GM12878 (cell line): ENCODE measurements around the gene PRKCZ. TPM values are rescaled to one million over a fixed set of nuclear protein-coding genes. Genes with fewer than 3 reads are reported as not detected.

Source experiments
- ATAC-seq: fragments of 200-7000 bp; cut with Tn5 transposase; 3 replicates; pipeline ENCODE4 v1.9.1; 2020; ENCODE audit warnings: mild to moderate bottlenecking, moderate library complexity
- BruUV-seq: library from RNA; stranded (reverse); fragments of 400-500 nt; replicated peaks from 2 replicates; lab custom pipeline; 2021; lab: Mats Ljungman, UMichigan
- CTCF ChIA-PET: fragments of 300-600 bp; sonication (Branson Sonifier 250); formaldehyde crosslinking; extraction: SDS; loops from one replicate; lab custom pipeline; 2021; ENCODE audit warnings: inconsistent platforms; lab: Yijun Ruan, JAX
- POLR2A ChIA-PET: fragments of 350-600 bp; formaldehyde crosslinking; extraction: SDS; loops from one replicate; lab custom pipeline; 2021; ENCODE audit warnings: inconsistent platforms; lab: Charles Lee
- RAD21 ChIA-PET: fragments of 300-600 bp; sonication (Branson Sonifier 250); formaldehyde crosslinking; loops from one replicate; lab custom pipeline; 2023; ENCODE audit warnings: antibody characterized with exemption; ENCODE audit not compliant: unreplicated experiment; lab: Charles Lee
- SMC1A ChIA-PET: fragments of 300-600 bp; sonication (Branson Sonifier 250); formaldehyde crosslinking; loops from one replicate; lab custom pipeline; 2023; ENCODE audit not compliant: unreplicated experiment, uncharacterized antibody; lab: Charles Lee
- DNase-seq: peaks from one replicate; pipeline ENCODE4 v3.0.0-alpha.2; 2011; ENCODE audit warnings: low read depth, low spot score
- FAIRE-seq: peaks from 3 replicates; lab custom pipeline; 2011; peaks lifted over from hg19 to GRCh38; lab: Jason Lieb, UNC
- H2AFZ ChIP-seq: 2 replicates; pipeline ENCODE4 v1.6.0; 2011; ENCODE audit warnings: low read depth, low read length, control low read depth; ENCODE audit not compliant: control insufficient read depth
- H3K27ac ChIP-seq: 2 replicates; pipeline ENCODE4 v1.5.1; 2011; ENCODE audit warnings: control low read depth; ENCODE audit not compliant: control insufficient read depth, insufficient read depth
- H3K27me3 ChIP-seq, 2 experiments: replicated peaks in 1 of 2; 2 replicates each; pipeline versions ENCODE4 v1.6.0 to v1.6.1; 2011; ENCODE audit warnings: low read length in 1 of 2; ENCODE audit not compliant: control insufficient read depth in 2 of 2, insufficient read depth in 2 of 2
- H3K36me3 ChIP-seq, 2 experiments: 2 replicates each; pipeline ENCODE4 v1.5.1; 2011; ENCODE audit warnings: low read length in 1 of 2; ENCODE audit not compliant: control insufficient read depth in 2 of 2, insufficient read depth in 2 of 2
- H3K4me1 ChIP-seq: 2 replicates; pipeline ENCODE4 v1.6.1; 2011; ENCODE audit warnings: mild to moderate bottlenecking, low read length, moderate library complexity, mixed read lengths; ENCODE audit not compliant: control insufficient read depth, insufficient read depth
- H3K4me2 ChIP-seq: 2 replicates; pipeline ENCODE4 v1.6.0; 2011; ENCODE audit warnings: control low read depth; ENCODE audit not compliant: control insufficient read depth, insufficient read depth
- H3K4me3 ChIP-seq: fragments of 200-600 bp; sonication (generic); 2 replicates; pipeline ENCODE4 v1.5.1; 2016
- H3K79me2 ChIP-seq: 2 replicates; pipeline ENCODE4 v1.6.0; 2011; ENCODE audit warnings: low read length; ENCODE audit not compliant: control insufficient read depth, insufficient read depth
- H3K9ac ChIP-seq: 2 replicates; pipeline ENCODE4 v1.8.0; 2011; ENCODE audit warnings: low read length, control low read depth, mixed read lengths; ENCODE audit not compliant: control insufficient read depth, insufficient read depth
- H3K9me3 ChIP-seq: replicated peaks from 3 replicates; pipeline ENCODE4 v1.5.1; 2011; ENCODE audit warnings: mild to moderate bottlenecking, low read length; ENCODE audit not compliant: control insufficient read depth, insufficient read depth
- H4K20me1 ChIP-seq: 2 replicates; pipeline ENCODE4 v1.6.0; 2011; ENCODE audit not compliant: control insufficient read depth, insufficient read depth
- ESRRA ChIP-seq: IDR thresholded peaks from 2 replicates; pipeline ENCODE4 v1.6.1; 2012; ENCODE audit warnings: mild to moderate bottlenecking, low read length, improper control_type of control experiment
- FOS ChIP-seq: IDR thresholded peaks from 3 replicates; pipeline ENCODE4 v1.6.1; 2011; ENCODE audit warnings: borderline replicate concordance; ENCODE audit not compliant: insufficient read length; ENCODE audit errors: extremely low read depth
- MYB ChIP-seq: fragments of 150-350 bp; IDR thresholded peaks from 2 replicates; pipeline ENCODE4 v1.6.1; 2014; ENCODE audit warnings: mild to moderate bottlenecking, low read depth, low read length, borderline replicate concordance
- PAX8 ChIP-seq: fragments of 450-650 bp; IDR thresholded peaks from 2 replicates; pipeline ENCODE4 v1.6.1; 2017; ENCODE audit warnings: mild to moderate bottlenecking, moderate library complexity
- POLR2A ChIP-seq: IDR thresholded peaks from 2 replicates; pipeline ENCODE4 v1.6.1; 2011; ENCODE audit warnings: low read depth, mild to moderate bottlenecking, low read length
- RAD21 ChIP-seq: IDR thresholded peaks from 2 replicates; pipeline ENCODE4 v1.6.1; 2011; ENCODE audit warnings: mild to moderate bottlenecking, low read depth, low read length, moderate library complexity; ENCODE audit not compliant: insufficient read depth
- SMC3 ChIP-seq: IDR thresholded peaks from 2 replicates; pipeline ENCODE4 v1.6.1; 2011; ENCODE audit warnings: low read length, improper control_type of control experiment, borderline replicate concordance
- WGBS: methylation state at CpG from one replicate; pipeline ENCODE4 v1.1.6; 2016; ENCODE audit warnings: low lambda C conversion rate; ENCODE audit not compliant: insufficient replicate concordance, insufficient coverage; ENCODE audit errors: missing lambda C conversion rate; 5-methylcytosine and 5-hydroxymethylcytosine counted together
- in situ Hi-C: fragments of 300-500 bp; cut with MboI; formaldehyde crosslinking; loops from 9 replicates; pipeline ENCODE4 v1.14.3; 2018; ENCODE audit warnings: mixed read lengths
- intact Hi-C: fragments of 100-400 bp; cut with micrococcal nuclease; formaldehyde crosslinking; loops from one replicate; pipeline ENCODE4 v1.14.2; 2022; ENCODE audit not compliant: unreplicated experiment
- polyA plus RNA-seq, 11 experiments: library from polyadenylated mRNA; depleted of rRNA in 4 of 11; unstranded in 6 of 11; stranded (reverse) in 5 of 11; fragments of >200 nt; fragmentation: Nextera tagmentation in 4 of 11; fragmentation: Illumina TruSeq in 1 of 11; extraction: Ambion mirVana in 4 of 11; extraction: Trizol in 1 of 11; gene quantifications; 1 replicate in 1 of 11; 2 replicates in 10 of 11; pipeline versions ENCODE4 v1.2.1 to v1.2.3, GENCODE V29; 2011 to 2016; ENCODE audit warnings: inconsistent platforms in 2 of 11, missing spikeins in 2 of 11, low read depth in 1 of 11
- total RNA-seq, 4 experiments: library from RNA; depleted of rRNA in 3 of 4; stranded (reverse); fragments of >200 nt in 3 of 4; fragmentation: Illumina TruSeq in 1 of 4; extraction: Trizol in 1 of 4; gene quantifications; 2 replicates each; pipeline versions ENCODE4 v1.2.1 to v1.2.3, GENCODE V29; 2013 to 2021
- TF ChIP-seq, protein P1 (sequence below), 3 experiments: IDR thresholded peaks in 2 of 3; conservative IDR thresholded peaks in 1 of 3; 2 replicates each; pipeline ENCODE4 v1.5.1; 2011; ENCODE audit warnings: low read depth in 3 of 3, low read length in 3 of 3, mild to moderate bottlenecking in 3 of 3, control low read depth in 2 of 3, moderate library complexity in 2 of 3, inconsistent platforms in 1 of 3, mixed read lengths in 1 of 3; ENCODE audit not compliant: control insufficient read depth in 2 of 3, insufficient read depth in 1 of 3; ENCODE audit errors: extremely low read depth in 1 of 3
- TF ChIP-seq, protein P2 (sequence below): fragments of 150-350 bp; IDR thresholded peaks from 2 replicates; pipeline ENCODE4 v1.6.1; 2014; ENCODE audit warnings: mild to moderate bottlenecking, low read depth, low read length

PRKCZ gene
- total and polyA plus RNA-seq, 10 of the 15 experiments (the other 5 are each of a cell fraction or from before 2014, with no cell fraction given): 0.05 to 1.9 (median 0.64) TPM; not detected in 1

DNA sequence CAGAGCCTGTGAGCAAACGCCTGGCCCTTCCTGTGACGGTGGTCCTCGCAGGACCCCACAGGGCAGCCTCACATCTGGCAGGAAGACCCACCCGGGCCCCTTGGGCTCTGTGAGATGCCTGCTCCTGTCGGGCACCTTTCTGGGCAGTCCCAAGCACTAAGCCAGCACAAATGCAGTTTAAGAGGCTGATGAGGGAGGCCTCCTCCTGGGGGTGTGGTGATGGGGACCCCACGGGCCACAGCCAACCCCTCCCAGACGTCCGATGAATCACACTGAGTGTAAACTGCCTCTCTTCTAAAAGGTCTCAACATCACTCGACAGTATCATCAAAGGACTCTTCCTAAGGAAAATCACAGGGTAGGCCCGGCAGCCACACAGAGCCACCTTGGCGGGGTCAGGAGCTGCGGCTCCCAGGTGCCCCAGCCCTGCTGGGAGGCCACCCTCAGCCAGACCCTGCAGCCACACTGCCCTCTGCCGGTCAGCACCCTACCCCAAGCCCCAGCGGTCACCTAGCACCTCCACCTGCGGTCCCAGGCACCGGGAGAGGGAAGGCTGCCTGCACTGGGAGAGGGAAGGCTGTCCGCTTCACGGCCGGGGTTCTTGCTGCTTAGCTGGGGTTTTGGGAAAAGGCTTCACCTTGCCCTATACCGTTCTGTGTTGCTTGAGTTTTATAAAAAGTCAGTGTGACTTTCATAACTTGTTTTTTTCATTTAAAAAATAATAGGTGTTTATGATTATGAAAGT, 3.9 kb upstream of the PRKCZ start:
- FAIRE-seq: no peak
- H3K27me3 ChIP-seq: peaks cover 0 to 3% of the 10 kb centered on the region in 2 experiments; a peak in 3 of 4 replicates
- ChIA-PET SMC1A (no interaction called here), POLR2A (no interaction called here), RAD21 (no interaction called here), CTCF (interaction anchor here (0.9 to 1.1 kb wide), 3 partner anchors 13 to 141 kb away, joined by 3 to 4 read pairs (median 4); no protein-coding TSS in a partner anchor)
- BruUV-seq: no TSS peak
- H3K4me2 ChIP-seq: no peak overlapping the region
- DNase-seq: no peak
- H2AFZ ChIP-seq: no peak overlapping the region
- in situ Hi-C loops: no loop called here
- WGBS: 11% methylated on average over 20 of the region's 20 CpGs
- intact Hi-C loops: loop anchor here (1.0 to 5.0 kb wide), 2 partner anchors 86 to 104 kb away; no protein-coding TSS in a partner anchor
- H3K9me3 ChIP-seq: no peaks in the 10 kb centered on the region
- no peak overlapping the region for H3K9ac ChIP-seq
- ATAC-seq: peak; percentile 87
- no peak overlapping the region for H3K4me3 ChIP-seq
- H3K27ac ChIP-seq: no peak overlapping the region
- H3K4me1 ChIP-seq: no peaks in the 10 kb centered on the region
- no peaks in the 10 kb centered on the region for H4K20me1 ChIP-seq
- TF ChIP-seq, protein P1, sequence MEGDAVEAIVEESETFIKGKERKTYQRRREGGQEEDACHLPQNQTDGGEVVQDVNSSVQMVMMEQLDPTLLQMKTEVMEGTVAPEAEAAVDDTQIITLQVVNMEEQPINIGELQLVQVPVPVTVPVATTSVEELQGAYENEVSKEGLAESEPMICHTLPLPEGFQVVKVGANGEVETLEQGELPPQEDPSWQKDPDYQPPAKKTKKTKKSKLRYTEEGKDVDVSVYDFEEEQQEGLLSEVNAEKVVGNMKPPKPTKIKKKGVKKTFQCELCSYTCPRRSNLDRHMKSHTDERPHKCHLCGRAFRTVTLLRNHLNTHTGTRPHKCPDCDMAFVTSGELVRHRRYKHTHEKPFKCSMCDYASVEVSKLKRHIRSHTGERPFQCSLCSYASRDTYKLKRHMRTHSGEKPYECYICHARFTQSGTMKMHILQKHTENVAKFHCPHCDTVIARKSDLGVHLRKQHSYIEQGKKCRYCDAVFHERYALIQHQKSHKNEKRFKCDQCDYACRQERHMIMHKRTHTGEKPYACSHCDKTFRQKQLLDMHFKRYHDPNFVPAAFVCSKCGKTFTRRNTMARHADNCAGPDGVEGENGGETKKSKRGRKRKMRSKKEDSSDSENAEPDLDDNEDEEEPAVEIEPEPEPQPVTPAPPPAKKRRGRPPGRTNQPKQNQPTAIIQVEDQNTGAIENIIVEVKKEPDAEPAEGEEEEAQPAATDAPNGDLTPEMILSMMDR (IDR thresholded peaks at IDR 0.05 in 2 of 3, conservative IDR thresholded peaks at IDR 0.05 in 1 of 3; ENCODE audit: control insufficient read depth in 2 of 3, extremely low read depth in 1 of 3, insufficient read depth in 1 of 3, low read depth in 3 of 3, low read length in 3 of 3): peak; percentile 62 to 80 (median 65)
- TF ChIP-seq SMC3: peak; percentile 30; the same call in 1 of the 2 replicates
- TF ChIP-seq, protein P2, sequence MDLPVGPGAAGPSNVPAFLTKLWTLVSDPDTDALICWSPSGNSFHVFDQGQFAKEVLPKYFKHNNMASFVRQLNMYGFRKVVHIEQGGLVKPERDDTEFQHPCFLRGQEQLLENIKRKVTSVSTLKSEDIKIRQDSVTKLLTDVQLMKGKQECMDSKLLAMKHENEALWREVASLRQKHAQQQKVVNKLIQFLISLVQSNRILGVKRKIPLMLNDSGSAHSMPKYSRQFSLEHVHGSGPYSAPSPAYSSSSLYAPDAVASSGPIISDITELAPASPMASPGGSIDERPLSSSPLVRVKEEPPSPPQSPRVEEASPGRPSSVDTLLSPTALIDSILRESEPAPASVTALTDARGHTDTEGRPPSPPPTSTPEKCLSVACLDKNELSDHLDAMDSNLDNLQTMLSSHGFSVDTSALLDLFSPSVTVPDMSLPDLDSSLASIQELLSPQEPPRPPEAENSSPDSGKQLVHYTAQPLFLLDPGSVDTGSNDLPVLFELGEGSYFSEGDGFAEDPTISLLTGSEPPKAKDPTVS: no peak
- no peak for TF ChIP-seq ESRRA
- no peak for TF ChIP-seq MYB
- TF ChIP-seq PAX8: no peak
- peak; percentile 36; the same call in 1 of the 2 replicates for TF ChIP-seq RAD21
- TF ChIP-seq FOS: no peak
- no peak for TF ChIP-seq POLR2A
- no peaks in the 10 kb centered on the region for H3K79me2 ChIP-seq
- no peaks in the 10 kb centered on the region for H3K36me3 ChIP-seq
